ENCODE measurements around the gene TBC1D1.

GRCh38 chr4:38144031-38144430 is 253.1 kb downstream of the TBC1D1 start:
- TF ChIP-seq, protein P1, sequence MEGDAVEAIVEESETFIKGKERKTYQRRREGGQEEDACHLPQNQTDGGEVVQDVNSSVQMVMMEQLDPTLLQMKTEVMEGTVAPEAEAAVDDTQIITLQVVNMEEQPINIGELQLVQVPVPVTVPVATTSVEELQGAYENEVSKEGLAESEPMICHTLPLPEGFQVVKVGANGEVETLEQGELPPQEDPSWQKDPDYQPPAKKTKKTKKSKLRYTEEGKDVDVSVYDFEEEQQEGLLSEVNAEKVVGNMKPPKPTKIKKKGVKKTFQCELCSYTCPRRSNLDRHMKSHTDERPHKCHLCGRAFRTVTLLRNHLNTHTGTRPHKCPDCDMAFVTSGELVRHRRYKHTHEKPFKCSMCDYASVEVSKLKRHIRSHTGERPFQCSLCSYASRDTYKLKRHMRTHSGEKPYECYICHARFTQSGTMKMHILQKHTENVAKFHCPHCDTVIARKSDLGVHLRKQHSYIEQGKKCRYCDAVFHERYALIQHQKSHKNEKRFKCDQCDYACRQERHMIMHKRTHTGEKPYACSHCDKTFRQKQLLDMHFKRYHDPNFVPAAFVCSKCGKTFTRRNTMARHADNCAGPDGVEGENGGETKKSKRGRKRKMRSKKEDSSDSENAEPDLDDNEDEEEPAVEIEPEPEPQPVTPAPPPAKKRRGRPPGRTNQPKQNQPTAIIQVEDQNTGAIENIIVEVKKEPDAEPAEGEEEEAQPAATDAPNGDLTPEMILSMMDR (conservative IDR thresholded peaks at IDR 0.05): no peak
- no peak for TF ChIP-seq EZH2 (IDR thresholded peaks at IDR 0.05; ENCODE audit: low read depth)

Data from PC-9 (cell line).